Central memory CD8-positive, alpha-beta T cell (primary cell): Measurements from ENCODE around the gene SMCP.

ENCODE experiments used
- ATAC-seq: fragments of 150-1000 bp; cut with Tn5 transposase; replicated peaks from 2 replicates; pipeline ENCODE4 v1.10.0; 2022; ENCODE audit warnings: mild to moderate bottlenecking, moderate FRiP score, moderate number of reproducible peaks; ENCODE audit not compliant: poor library complexity, severe bottlenecking; ENCODE audit errors: extremely low read depth
- DNase-seq, 2 donors: peaks; one replicate each; pipeline ENCODE4 v3.0.0; 2021; ENCODE audit warnings: low spot score in 2 of 2
- H3K27ac Mint-ChIP-seq: one replicate; pipeline ENCODE4 v1.8.0; 2022; ENCODE audit warnings: low read depth, mild to moderate bottlenecking, moderate library complexity, mixed read lengths
- H3K27me3 Mint-ChIP-seq: one replicate; pipeline ENCODE4 v1.8.0; 2022; ENCODE audit warnings: mixed read lengths
- H3K36me3 Mint-ChIP-seq: one replicate; pipeline ENCODE4 v1.8.0; 2022; ENCODE audit warnings: mild to moderate bottlenecking, moderate library complexity, mixed read lengths; ENCODE audit not compliant: insufficient read depth
- H3K4me1 Mint-ChIP-seq: one replicate; pipeline ENCODE4 v1.8.0; 2022; ENCODE audit warnings: mixed read lengths
- H3K4me3 Mint-ChIP-seq: one replicate; pipeline ENCODE4 v1.8.0; 2022; ENCODE audit warnings: mild to moderate bottlenecking, moderate library complexity, mixed read lengths
- H3K9me3 Mint-ChIP-seq: one replicate; pipeline ENCODE4 v1.8.0; 2022; ENCODE audit warnings: mixed read lengths

Gene SMCP

GRCh38 chr1:152928671-152929070 lies 50.5 kb downstream of the SMCP start:
- Mint-ChIP-seq H3K4me3 (no peak overlapping the region), H3K36me3 (no peaks in the 10 kb centered on the region), H3K4me1 (no peaks in the 10 kb centered on the region), H3K9me3 (no peaks in the 10 kb centered on the region), H3K27ac (no peak overlapping the region), H3K27me3 (peaks cover 23% of the 10 kb centered on the region)
- ATAC-seq (no peak), DNase-seq (no peak)

GRCh38 chr1:152932170-152932811 lies 54.2 kb downstream of the SMCP start:
- H3K27me3 Mint-ChIP-seq: peaks cover 7% of the 10 kb centered on the region

DNA sequence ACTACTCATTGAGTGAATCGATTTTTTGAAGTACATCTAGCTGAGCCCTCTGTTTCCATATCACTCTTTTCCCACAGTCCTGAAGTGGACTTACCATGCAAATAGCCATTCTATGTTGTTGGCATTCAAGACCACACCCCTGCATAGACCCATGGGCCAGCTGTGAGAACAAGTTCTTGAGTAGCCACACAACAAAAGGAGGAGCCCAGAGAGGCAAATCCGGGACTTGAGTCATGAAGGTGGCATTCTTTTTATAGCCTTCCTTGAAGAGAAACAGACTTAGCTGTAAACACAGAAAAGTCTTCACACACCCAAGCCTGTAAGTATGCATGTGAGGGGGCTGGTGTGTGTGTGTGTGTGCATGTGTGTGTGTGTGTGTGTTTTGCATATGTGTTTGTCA lies 55.1 kb downstream of the SMCP start:
- DNase-seq: no peak
- Mint-ChIP-seq H3K9me3 (no peaks in the 10 kb centered on the region), H3K27me3 (peaks cover 7% of the 10 kb centered on the region), H3K27ac (no peak overlapping the region), H3K36me3 (no peaks in the 10 kb centered on the region), H3K4me1 (no peaks in the 10 kb centered on the region), H3K4me3 (no peak overlapping the region)
- ATAC-seq: no peak

More at GRCh38 chr1:152932170-152932811, 54.2 kb downstream of the SMCP start:
- H3K4me1 Mint-ChIP-seq: no peaks in the 10 kb centered on the region
- H3K4me3 Mint-ChIP-seq: no peak overlapping the region
- ATAC-seq: no peak
- H3K27ac Mint-ChIP-seq: no peak overlapping the region
- no peaks in the 10 kb centered on the region for H3K36me3 Mint-ChIP-seq
- no peaks in the 10 kb centered on the region for H3K9me3 Mint-ChIP-seq
- no peak for DNase-seq
